Measurements from ENCODE around the gene EFCAB9.
"Not testable (repeated sequence)": the region's sequence is repeated elsewhere in the genome, so short reads cannot be mapped to it uniquely, and the experiment has no call there.

The EFCAB9 gene

DNA sequence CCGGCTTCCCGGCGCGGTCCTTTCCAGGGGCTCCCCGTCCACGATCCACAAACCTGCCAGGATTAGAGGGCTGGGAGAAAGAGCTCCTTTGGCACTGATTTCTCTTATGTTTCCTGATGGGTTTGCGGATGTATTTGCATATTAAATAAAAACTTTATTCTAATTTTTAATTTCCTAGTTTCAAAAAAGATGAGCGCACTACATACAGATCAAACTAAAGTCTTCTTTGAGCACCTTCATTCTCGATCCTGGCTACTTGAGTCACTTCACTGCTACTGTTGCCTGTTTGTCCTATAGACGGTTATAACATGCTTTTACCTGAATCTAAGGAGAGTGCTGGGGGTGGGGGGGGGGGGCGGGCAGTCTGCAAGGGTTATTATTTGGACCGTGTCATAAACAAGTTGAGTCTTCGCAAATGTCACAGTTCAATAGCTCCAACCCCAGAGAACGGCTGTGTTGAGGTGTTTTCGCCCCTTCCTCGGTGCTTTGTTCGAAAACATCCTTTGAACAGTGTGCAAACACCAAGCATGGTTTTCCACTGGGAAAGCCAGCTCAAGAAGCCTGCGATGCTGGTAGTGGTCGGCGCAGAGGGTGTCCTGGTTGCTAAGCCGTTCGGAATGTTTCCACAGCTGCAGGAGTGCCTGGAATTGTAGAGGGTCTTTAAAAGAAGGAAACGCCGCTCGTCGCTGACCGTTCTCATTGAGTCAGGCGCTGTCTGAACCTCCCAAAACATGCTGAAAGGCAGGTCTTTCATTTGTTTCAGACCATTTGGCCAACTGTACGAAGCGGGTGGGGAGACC lies 4.9 kb upstream of the EFCAB9 start:
- no peak for DNase-seq (ENCODE audit: low read depth)

DNA sequence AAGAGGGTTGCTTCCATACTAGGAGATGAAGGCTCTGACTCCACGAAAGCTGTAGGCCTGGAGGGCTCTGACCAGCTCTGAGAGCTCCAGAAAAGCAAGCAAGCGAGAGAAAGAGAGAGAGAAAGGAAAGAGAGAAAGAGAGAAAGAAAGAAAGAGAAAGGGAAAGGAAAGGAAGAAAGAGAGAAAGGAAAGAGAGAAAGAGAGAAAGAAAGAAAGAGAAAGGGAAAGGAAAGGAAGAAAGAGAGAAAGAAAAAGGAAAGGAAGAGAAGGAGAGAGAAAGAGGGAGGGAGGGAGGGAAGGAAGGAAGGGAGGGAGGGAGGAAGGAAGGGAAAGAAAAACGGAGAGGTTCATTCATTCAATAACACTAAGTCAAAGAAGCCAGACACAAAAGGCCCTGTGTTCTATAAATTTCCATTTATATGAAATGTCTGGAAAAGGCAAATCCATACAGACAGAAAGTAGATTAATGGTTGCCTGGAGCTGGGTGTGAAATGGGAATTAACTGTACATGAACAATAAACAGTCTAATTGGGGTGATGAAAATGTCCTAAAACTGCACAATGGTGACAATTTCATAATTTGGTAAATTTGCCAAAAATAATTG lies 4.2 kb upstream of the EFCAB9 start:
- DNase-seq (ENCODE audit: low read depth) = no peak

DNA sequence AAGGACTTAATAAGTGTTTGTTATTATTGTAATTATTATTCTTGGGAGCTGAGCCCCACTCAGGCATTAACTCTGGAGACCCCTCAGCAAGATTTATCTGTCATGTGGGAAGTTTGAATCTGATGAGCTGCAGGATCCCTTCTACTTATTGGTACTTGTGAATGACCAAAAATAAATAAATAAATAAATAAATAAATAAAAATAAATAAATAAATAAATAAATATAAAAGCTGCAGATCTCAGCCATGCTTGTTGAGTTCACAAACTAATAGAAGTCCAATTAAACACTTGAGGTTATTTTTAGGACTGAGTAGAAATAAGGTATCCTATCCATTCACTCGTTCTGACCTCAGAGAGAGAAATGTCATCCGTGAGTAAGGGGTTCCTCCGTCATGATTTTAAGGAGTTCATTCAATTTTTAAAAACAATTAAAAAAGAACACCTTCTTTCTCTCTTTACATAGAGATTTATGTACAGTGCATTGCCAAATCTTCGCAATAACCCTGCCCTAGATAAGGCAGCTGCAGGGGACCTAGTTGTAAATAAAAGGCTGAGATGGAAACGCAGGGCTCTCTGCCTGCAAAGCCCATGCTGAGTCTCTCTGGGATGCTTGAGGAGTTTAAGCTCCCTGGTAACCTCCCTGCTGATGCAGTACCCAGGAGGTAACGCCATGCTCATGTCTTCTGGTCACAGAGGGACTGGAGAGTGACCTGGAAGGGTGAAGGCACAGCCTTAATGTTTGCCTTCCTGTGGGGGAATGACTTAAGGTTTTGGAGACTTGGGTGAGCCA lies 1.2 kb downstream of the EFCAB9 start:
- no peak for DNase-seq (ENCODE audit: low read depth)

DNA sequence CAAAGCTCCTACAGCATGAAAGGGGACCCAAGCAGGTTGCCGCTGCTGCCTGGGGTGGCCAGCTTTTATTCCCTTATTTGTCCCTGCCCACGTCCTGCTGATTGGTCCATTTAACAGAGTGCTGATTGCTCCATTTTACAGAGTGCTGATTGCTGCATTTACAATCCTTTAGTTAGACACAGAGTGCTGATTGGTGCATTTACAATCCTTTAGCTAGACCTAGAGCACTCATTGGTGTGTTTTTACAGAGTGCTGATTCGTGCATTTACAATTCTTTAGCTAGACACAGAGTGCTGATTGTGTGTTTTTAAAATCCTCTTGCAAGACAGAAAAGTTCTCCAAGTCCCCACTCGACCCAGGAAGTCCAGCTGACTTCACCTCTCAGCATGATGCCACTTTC lies 3.8 kb downstream of the EFCAB9 start:
- not testable (repeated sequence) for DNase-seq (ENCODE audit: low read depth)

DNA sequence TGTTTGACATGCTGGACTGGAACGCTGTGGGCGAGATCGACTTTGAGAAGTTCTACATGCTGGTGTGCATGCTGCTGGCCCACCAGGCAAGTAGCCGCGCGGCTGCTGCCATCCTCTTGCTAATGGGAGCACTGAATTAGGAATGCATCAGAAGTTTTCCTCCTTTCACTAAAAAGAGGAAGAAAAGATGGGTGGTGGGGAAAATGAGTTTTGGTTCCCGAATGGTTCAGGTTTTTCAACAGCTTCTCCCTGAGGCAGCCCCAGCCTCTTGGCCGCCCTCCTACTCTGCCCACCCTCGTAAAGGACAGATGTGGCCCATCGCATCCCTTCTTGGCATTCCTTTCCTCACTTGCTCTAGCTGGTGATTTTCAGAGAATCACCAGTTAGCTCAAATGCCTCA lies 5.5 kb downstream of the EFCAB9 start:
- DNase-seq (ENCODE audit: low read depth) = no peak

DNA sequence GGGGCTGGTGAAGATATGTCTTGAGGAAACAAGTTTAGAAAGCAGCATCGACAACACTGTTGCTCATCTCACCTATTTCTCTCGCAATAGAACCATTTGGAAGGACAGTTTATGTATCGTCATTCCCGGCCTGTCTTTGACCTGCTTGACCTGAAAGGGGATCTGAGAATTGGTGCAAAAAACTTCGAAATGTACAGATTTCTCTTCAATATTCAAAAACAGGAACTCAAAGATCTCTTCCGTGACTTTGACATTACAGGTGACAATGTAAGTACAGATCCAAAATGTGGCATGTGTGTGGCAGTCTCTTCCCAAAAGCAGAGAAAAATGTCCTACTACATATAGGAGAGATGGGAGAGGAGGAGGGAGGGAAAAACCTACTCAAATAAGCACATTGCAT lies 6.5 kb downstream of the EFCAB9 start:
- no peak for DNase-seq (ENCODE audit: low read depth)

DNA sequence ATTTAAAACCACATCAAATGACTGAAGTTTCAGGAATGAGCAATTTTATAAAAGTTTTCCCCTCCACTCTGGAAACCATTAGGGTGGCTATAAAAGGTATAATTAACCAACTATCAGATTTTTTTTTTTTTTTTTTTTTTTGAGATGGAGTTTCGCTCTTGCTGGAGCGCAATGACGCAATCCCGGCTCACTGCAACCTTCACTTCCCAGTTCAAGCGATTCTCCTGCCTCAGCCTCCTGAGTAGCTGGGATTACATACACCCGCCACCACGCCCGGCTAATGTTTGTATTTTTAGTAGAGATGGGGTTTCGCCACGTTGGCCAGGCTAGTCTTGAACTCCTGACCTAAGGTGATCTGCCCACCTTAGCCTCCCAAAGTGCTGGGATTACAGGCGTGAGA lies 12.0 kb downstream of the EFCAB9 start:
- DNase-seq (ENCODE audit: low read depth) = not testable (repeated sequence)

DNA sequence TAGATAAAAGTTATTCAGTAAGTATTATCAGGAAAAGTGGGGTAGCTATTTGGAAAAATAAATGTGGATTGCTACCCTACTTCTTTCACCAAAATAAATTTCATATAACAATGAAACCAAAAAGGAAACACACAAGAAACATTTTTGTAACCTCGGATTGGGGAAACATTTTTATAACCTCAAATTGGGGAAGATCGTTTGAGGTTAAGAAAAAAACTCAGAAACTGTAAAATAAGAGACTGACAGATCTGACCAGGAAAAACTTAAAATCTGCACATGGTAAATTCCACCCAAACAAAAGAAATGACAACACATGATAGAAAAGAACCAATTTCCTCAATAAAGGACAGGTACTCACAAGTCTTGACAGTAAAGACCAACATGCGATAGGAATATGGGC lies 13.5 kb downstream of the EFCAB9 start:
- DNase-seq (ENCODE audit: low read depth) = no peak

DNA sequence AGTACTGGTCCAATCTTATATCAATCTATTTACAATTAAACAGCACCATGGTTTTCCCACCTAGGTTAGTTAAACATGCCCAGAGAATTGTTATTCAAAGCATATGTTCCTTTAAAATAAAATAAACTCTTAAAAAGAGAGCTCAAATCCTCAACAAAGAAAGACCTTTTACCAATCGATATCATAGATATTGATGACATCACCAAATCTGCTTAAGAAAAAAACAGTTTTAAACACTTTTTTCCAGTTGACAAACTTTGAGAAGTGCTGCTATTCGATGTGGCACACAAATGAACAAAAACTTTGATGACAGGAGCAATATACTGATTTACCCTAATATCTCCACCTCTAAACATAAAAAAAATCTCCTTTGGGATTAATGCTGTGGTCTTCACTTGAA lies 15.7 kb downstream of the EFCAB9 start:
- DNase-seq (ENCODE audit: low read depth) = no peak

DNA sequence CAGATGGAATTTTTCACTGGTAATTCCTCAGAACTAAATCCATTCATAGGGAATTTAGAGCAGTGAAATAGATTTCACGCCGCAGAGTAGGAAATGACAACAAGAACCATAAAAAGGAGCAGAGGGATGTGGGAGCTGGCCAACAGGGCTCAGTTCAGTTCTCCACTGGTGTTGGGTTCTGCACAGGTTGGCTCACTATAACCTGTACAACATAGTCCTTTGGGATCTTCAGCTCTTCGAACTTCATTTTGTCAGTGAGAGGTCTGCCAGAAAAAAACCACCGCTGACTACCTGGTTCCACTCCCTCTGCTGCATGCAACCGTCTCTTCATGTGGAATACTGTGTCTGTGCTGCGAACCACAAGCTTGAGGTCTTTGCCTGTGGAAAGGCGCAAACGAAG lies 17.7 kb downstream of the EFCAB9 start:
- no peak for DNase-seq (ENCODE audit: low read depth)

DNA sequence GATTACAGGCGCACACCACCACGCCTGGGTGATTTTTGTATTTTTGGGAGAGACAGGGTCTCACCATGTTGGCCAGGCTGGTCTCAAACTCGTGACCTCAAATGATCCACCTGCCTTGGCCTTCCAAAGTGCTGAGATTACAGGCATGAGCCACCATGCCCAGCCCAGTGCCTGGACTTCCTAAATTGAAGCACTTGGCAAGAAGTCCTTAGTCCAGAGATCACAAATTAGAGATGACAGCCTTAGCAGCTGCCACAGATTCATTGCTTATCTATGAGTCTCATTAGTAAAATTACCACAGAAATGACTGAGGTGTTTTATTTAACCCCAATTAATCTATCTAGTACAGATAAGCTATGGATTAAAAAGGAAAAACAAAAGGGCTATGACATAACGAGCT lies 19.2 kb downstream of the EFCAB9 start:
- no peak for DNase-seq (ENCODE audit: low read depth)

DNA sequence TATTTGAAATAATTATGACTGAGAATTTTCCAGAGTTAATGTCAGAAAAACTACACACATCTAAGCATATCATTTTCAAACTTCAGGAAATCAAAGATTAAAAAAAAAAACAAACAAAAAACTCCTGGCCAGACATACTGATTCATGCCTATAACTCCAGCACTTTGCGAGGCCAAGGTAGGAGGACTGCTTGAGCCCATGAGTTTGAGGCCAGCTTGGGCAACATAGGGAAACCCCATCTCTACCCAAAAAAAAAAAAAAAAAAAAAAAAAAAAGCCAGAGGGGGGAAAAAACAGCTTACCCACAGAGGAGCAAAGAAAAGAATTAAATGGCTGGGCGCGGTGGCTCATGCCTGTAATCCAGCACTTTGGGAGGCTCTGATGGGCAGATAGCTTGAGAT lies 22.4 kb downstream of the EFCAB9 start:
- no peak for DNase-seq (ENCODE audit: low read depth)

DNA sequence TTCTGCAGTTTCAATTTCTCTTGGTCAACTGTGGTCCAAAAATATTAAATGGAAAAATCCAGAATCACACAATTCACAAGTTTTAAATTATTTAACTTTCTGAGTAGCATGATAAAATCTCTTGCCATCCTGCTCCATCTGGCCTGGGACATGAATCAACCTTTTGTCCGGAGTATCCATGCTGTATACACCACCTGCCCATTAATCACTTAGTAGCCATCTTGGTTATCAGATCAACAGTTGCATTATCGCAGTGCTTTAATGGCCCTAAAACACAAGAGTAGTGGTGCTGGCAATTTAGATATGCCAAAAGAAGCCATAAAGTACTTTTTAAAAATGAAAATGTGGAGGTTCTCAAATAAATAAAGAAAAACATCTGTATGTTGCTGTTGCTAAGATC lies 25.3 kb downstream of the EFCAB9 start:
- DNase-seq (ENCODE audit: low read depth) = no peak

DNA sequence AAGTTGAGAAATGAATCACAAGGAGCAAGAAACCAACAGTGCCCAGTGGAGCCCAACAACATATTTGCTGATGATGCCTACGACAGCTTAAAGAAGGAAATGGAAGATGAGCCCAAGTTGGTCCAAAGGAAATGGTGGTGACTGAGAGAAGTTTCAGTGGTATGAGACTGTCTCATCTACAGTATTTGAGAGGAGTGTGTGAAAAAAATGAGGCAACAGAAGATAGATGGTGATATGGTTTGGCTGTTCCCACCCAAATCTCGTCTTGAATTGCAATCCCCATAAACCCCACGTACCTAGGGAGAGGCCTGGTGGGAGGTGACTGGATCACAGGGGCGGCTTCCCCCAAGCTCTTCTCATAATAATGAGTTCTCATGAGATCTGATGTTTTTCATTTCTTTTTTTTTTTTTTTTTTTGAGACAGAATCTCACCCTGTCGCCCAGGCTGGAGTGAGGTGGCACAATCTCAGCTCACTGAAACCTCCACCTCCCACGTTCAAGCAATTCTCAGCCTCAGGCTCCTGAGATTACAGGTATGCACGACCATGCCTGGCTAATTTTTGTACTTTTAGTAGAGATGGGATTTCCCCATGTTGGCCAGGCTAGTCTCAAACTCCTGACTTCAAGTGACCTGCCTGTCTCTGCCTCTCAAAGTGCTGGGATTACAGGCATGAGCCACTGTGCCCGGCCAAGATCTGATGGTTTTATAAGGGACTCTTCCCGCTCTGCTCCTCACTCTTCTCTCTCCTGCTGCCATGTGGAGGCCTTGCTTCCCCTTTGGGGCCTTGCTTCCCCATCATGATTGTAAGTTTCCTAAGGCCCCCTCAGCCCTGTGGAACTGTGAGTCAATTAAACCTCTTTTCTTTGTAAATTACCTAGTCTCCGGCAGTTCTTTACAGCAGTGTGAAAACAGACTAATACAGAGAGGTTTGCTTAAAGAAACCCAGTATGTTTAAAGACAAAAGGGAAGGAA lies 30.2 kb downstream of the EFCAB9 start:
- DNase-seq (ENCODE audit: low read depth) = no peak

DNA sequence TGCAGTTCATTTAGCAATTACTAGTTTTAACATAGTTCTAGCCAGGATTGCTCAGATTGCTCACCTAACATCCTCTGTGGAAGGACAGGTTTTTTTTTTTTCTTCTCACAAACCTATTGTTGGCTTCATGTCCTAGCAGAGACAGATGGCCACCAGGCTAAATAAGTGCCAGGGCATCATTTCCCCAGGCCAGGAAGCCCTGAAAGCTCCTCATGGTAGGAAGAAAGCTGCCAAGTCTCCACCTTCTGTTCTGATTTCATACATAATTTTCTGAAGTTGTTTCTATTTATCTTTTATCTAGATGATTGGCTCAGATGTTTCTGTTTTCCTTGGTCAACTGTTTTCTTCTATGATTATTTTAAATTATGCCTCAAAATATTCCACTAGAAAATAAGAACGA lies 31.0 kb downstream of the EFCAB9 start:
- no peak for DNase-seq (ENCODE audit: low read depth)

DNA sequence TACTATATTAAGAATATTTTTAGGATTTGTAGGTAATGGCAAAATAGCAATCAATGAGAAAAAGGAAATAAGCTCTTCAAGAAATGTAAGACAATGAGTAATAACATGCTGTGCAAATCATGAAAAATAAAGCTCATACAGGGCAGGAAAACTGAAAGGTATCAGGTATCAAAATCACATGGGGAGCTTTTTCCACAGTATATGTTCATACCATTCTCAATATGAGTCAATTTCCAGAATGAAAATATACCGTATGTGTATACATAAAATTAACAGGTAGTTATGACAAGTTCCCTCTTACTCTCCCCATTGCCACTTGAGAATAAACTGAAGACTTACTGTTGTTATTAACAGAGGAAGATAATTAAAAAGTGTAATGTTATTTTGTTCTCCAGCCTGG lies 35.9 kb downstream of the EFCAB9 start:
- no peak for DNase-seq (ENCODE audit: low read depth)

DNA sequence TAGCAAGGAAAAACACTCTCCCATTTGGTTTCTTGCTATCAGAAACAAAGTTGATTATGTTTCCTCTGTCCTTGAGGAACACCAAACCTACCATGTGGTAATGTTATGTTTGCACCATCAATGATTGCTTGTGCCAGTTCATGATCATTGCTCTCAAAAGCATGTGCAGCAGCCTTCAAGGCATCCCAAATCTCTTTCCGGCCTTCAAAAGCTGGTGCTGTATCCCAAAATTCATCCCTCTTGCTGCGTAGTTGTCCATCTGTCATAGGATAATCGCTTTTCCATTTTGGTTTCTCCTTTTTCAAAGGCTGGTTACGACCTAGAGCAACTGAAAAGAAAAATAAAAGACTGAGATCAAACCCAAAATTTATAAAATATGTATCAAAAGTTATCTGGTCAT lies 40.1 kb downstream of the EFCAB9 start:
- no peak for DNase-seq (ENCODE audit: low read depth)

DNA sequence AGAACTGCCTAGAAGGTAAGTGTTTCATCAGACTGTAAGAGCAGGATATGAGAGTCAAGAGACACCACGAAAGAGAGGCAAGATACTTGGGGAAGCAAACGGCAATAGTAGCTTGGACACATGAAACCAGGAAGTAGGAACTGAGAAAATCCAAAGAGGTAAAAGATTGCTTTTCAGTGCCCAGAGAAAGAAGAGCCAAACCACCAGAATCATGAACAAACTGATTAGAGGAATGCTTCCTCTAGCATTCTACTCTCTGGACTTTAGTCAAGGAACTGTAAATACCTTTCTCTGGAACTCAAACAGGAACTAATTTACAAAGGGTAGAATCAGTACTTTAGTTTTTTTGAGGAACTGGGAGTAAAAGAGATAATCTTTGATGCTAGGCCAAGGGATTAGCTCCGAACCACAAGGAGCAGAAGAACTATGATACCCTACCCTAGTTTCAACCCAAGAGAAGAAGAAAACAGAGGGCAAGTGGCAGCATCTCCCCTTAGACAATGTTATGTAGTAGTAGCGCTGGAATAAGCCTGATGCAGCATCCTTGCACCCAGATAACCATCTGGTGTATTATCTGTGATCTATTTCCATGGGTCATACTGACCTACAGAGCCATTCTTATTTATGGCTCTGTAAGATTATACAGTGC lies 41.3 kb downstream of the EFCAB9 start:
- peak; percentile 30 for DNase-seq (ENCODE audit: low read depth)

DNA sequence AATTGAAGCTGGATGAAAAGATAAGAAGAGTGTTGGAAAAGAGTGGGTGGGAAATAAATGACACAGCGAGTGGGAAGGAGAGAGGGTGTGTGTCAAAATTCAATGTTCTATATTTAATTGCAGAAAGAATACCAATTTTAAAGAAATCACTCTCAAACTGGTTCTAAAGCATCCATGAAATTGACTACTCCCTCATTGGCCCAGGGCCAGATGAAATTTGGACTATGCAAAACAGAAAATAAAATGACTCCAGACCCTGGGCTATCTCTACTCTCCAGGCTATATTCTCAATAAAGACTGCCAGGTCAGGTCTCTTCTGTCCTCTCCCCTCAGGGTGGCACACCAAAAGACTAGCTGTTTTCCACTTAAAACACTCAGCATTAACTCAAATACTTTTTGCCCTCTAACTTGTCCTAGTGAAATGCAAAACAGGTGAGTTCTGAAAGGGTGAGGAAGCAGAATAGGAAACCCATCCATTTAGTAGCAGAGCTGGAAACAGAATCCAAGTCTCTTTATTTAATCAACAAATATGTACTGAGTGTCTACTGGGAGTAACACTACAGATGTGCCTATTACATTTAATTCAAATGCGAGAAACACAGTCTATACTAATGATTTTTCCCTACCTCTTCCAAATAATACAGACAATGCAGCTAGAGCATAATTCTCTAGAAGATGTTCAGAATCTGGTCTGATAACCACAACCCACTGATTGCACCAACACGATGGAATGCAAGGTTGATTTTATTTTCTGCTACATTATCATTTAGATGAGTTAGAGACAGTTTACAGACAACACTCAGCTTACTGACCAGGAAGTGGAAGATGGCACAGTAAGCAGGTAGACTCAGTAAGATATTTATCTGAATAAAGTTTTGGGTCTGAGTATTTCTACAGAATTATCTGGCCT lies 42.1 kb downstream of the EFCAB9 start:
- DNase-seq (ENCODE audit: low read depth) = peak; percentile 56

DNA sequence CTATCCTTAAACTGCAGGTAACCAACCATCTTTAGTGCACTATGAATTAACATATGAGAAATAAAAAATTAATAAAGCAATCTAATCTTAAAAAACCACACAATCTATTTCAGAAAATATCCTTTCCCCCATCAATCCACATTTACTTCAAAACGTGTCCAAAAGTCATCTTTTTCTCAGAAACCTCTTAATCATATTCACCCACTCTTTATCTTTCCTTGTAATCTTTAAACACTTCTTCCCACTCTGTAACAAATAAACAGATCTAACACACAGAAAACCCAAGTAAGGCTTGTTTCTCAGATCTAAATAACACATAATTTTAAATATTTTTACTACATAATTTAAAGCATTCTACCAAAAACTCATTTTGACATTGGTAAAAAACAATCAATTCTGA lies 44.4 kb downstream of the EFCAB9 start:
- DNase-seq (ENCODE audit: low read depth) = no peak
